Activated naive CD4-positive, alpha-beta T cell (primary cell): ENCODE data around the gene RNF148.
"Not testable (repeated sequence)": the region's sequence is repeated elsewhere in the genome, so short reads cannot be mapped to it uniquely, and the experiment has no call there.

Experiments
- DNase-seq, 4 experiments: peaks; one replicate each; lab custom pipeline; 2025; lab: John Stamatoyannopoulos, UW

The RNF148 gene

DNA sequence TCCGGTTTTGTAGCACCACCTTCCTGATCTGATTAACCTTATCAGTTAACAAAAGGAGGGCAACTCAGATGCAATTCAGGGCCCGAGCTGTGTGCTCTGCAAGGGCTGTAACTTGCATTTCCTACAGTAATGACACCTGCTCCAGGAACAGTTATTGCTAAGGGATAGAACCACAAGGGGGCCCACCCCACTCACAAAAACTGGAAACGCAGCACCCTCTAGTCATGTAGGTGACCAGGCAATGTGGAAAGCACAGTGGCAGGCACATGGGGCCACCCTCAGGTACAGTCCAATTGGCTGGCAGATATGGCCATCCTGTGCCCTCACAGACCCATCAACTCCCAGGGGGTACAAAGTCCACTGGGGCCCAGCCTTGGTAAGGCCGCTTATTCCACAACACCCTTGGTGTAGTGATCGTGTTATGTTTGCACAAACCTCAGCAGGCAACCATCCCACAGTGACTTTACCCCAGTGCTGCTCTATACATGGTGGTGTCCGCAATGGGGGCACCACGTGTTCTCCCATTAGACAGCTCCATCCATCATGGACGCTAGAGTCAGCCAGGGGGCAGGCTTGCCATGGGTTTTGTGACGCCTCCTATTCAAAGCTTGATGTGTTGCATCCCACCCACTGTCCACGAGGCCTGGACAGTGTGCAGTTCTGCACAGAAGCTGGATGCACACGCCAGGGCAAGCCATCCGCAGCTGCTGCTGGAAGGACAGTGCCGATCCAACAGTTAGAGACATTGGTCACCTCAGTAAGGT, 13.2 kb downstream of the RNF148 start:
- DNase-seq = no peak

DNA sequence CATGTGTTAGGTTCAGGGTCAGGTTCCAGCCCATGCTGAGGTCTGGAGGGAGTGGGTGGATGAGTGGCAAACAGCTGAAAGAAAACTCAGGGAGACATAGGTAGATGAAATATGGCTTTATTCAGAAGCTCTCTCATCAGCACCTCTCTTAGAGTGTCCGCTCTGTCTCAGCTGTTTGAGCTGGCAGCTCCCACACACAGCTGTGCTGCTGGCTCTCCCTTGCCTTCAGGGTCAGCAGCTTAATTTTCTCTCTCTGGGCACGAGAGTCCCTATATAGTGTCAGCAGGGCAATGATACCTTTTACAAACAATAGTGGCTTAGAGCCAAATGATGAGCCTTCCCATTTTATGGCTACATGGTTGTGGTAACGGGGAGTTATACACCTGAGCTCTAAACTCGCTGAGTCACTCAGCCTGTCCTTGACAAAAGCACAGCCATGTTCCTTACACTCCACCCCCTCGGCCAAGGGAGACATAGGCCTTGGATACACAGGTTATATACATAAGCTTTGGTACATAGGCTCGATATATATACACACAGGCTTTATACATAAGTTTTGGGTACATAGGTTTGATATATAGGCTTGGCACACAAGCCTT, 14.2 kb downstream of the RNF148 start:
- DNase-seq = no peak

DNA sequence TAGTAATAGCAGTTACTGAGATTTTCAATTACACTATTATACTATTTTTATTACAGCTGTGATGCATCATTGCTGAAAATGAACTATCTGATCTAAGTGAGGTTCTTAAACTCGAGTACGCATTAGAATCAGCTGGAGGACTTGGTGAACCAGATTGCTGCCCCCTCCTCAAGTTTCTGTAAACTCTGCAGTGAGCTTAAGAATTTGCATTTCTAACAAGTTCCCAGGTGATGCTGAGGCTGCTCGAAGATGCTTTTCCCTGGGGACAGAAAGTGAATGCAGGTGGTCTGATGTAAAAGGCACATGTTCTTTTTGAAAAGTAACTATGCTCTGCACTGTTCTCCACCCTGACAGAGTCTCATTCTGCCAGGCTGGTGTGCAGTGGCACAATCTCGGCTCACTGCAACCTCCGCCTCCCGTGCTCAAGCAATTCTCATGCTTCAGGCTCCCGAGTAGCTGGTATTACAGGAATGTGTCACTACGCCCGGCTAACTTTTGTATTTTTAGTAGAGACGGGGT, 16.3 kb downstream of the RNF148 start:
- DNase-seq = no peak

DNA sequence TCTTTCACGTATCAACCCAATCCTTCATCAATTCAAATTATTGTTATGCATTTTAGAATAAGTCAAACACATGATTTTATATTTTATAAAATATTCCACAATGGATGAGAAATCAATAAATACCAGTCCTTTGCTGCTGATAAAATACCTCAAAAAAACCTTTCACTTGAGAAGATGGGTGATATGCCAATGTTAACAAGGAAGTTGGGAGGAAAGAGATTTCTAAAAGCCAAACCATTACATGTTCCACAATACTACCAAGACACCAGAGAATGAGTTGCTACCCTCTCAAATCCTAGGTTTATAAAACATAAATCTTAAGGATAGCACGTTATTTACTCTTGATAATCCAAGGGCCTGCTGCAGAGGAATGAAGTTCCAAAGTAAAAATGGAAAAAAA, 18.2 kb downstream of the RNF148 start:
- no peak for DNase-seq

DNA sequence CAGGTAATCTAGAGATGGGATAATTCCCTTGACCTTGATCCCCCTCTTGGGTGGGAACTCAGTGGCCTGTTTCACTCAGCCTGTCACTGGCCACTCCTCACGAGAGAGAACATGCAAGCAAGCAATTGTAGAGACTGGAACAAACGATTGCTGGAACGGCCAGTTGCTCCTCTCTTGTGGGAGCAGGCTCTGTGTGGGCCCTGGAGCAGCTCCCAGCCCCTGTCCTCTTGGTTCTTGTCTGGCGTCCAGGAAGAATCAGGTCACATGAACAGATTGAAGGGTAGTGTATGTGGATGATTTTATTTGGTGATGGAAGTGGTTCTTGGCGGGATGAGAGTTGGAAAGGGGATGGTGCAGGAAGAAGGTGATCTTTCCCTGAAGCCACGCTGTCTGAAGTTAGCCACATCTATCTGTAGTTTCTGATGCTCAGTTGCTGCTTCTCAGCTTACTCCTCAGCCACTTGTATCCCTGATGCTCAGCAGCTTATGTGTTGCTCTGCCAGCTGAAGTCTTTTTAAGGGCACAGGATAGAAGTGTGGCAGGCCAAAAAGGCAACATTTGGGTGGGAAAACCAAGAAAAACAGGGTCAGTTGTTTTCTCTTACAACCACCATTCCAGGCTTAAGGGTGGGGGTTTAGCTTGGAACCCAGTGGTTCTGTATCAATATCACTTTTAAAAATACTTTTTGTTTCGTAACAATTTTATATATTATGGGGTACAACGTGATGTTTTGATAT, 19.7 kb downstream of the RNF148 start:
- DNase-seq = no peak

GRCh38 chr7:122681186-122681585, 21.5 kb downstream of the RNF148 start:
- DNase-seq = not testable (repeated sequence)

GRCh38 chr7:122679813-122680212, 22.9 kb downstream of the RNF148 start:
- no peak for DNase-seq

DNA sequence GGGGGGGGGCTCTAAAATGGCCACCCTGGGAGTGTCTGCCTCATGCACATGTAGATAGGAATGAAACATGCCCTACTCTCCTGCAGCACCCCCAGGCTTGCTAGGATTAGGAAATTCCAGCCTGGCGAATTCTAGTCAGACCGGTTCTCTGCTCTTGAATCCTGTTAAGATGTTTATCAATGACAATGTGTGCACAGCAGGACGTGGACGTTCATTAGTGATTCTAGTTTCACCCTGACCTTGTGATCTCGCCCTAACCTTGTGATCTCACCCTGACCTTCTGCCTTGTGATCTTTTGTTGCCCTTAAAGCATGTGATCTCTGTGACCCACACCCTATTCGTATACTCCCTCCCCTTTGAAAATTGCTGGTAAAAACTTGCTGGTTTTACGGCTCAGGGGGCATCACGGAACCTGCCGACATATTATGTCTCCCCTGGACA, 23.4 kb downstream of the RNF148 start:
- not testable (repeated sequence) for DNase-seq

GRCh38 chr7:122677149-122677548, 25.6 kb downstream of the RNF148 start:
- no peak for DNase-seq

DNA sequence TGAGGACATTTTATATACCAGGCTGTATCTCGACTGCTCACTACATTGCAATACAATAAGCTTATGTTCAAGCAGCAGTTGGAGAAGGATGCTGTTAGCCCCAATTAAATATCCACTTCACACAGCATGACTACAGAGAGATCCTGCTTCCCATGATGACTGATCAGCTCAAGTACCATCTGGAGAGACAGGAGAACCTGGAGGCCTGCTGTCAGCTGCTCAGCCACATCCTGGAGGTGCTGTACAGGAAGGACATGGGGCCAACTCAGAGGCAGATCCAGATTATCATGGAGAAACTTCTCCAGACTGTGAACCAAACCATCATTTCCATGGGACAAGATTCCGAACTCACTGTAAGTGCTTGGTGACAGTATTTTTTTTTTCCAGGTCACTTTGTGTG, 26.3 kb downstream of the RNF148 start:
- no peak for DNase-seq

DNA sequence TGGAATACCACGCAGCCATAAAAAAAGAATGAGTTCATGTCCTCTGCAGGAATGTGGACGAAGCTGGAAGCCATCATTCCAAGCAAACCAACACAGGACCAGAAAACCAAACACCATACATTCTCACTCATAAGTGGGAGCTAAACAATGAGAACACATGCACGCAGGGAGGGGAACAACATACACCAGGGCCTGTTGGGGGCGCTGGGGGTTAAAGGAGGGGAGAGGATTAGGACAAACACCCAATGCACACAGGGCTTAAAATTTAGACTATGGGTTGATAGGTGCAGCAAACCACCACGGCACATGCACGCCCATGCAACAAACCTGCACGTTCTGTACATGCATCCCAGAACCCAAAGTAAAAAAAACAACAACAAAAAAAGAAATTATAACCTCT, 27.1 kb downstream of the RNF148 start:
- DNase-seq = no peak

- DNase-seq = no peak
Observed at GRCh38 chr7:122675011-122675410, 27.7 kb downstream of the RNF148 start.

GRCh38 chr7:122674502-122674901, 28.2 kb downstream of the RNF148 start:
- DNase-seq = no peak

GRCh38 chr7:122673951-122674350, 28.8 kb downstream of the RNF148 start:
- DNase-seq = no peak

GRCh38 chr7:122672536-122672935, 30.2 kb downstream of the RNF148 start:
- DNase-seq = no peak

- no peak for DNase-seq
Observed at GRCh38 chr7:122663733-122664132, 39.0 kb downstream of the RNF148 start.

GRCh38 chr7:122658856-122659255, 43.9 kb downstream of the RNF148 start:
- no peak for DNase-seq

- no peak for DNase-seq
Observed at GRCh38 chr7:122653685-122654084, 49.0 kb downstream of the RNF148 start.

- no peak for DNase-seq
Observed at GRCh38 chr7:122652876-122653275, 49.8 kb downstream of the RNF148 start.
